WI38 (cell line): ENCODE data around the gene RHOT2.

Experiments
- H3K4me3 ChIP-seq: 2 replicates; pipeline ENCODE4 v1.5.1; 2011; ENCODE audit warnings: low read depth, mild to moderate bottlenecking, control low read depth, low read length
- TF ChIP-seq, protein P1 (sequence below): IDR thresholded peaks from 2 replicates; pipeline ENCODE4 v1.5.1; 2012; ENCODE audit warnings: low read depth, mild to moderate bottlenecking, control low read depth, low read length

RHOT2 gene

DNA sequence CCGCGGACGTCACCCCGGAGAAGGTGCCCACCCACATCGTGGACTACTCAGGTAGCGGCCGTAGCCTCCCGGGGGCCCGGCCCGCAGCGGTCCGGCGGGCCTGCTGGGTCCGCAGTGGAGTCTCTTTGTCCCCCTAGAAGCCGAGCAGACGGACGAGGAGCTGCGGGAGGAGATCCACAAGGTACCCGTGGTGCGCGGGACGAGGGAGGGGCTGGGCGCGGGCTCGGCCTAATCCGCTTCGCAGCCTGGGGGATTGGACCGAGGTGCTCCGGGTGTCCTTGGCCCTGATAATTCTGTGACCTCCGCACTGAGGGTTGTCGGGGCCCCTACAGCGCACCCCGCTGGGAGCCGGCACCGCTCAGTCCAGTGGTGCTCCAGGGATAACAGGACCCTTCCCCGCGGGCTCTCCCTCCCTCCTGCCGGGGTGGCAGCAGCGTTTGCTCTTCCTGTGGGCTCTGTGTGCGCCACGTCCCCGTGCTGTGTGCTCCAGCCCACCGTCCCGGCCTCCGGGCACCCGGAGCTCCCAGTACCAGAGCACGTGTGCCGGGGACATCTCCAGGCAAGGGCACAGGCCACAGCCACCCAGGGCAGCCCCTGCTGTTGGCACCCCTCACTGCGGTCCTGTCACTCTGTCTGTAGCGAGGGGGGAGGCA lies 713 bp downstream of the RHOT2 start:
- peak overlapping the region; percentile 75 for H3K4me3 ChIP-seq
- TF ChIP-seq, protein P1, sequence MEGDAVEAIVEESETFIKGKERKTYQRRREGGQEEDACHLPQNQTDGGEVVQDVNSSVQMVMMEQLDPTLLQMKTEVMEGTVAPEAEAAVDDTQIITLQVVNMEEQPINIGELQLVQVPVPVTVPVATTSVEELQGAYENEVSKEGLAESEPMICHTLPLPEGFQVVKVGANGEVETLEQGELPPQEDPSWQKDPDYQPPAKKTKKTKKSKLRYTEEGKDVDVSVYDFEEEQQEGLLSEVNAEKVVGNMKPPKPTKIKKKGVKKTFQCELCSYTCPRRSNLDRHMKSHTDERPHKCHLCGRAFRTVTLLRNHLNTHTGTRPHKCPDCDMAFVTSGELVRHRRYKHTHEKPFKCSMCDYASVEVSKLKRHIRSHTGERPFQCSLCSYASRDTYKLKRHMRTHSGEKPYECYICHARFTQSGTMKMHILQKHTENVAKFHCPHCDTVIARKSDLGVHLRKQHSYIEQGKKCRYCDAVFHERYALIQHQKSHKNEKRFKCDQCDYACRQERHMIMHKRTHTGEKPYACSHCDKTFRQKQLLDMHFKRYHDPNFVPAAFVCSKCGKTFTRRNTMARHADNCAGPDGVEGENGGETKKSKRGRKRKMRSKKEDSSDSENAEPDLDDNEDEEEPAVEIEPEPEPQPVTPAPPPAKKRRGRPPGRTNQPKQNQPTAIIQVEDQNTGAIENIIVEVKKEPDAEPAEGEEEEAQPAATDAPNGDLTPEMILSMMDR: no peak

DNA sequence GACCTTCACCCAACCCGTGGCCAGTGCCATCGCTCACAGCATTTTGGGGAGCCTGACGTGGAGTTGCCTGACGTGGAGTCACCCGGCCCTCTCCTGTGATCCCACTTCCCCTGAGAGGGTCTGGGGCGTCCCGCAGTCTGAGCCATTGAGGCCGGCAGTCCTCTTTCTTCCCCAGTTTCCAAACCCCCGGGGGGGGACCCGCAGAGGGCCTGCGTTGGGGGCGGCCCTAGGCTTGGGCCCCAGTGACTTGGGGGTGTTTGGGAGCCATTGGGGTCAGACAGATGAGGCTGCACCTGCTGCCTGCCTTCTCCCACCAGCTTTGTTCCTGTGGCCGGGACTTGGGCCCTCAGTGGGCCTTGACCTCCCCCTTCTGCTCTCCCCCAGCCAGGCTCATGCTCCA lies 1.7 kb downstream of the RHOT2 start:
- no peak overlapping the region for H3K4me3 ChIP-seq
- TF ChIP-seq, protein P1: no peak

DNA sequence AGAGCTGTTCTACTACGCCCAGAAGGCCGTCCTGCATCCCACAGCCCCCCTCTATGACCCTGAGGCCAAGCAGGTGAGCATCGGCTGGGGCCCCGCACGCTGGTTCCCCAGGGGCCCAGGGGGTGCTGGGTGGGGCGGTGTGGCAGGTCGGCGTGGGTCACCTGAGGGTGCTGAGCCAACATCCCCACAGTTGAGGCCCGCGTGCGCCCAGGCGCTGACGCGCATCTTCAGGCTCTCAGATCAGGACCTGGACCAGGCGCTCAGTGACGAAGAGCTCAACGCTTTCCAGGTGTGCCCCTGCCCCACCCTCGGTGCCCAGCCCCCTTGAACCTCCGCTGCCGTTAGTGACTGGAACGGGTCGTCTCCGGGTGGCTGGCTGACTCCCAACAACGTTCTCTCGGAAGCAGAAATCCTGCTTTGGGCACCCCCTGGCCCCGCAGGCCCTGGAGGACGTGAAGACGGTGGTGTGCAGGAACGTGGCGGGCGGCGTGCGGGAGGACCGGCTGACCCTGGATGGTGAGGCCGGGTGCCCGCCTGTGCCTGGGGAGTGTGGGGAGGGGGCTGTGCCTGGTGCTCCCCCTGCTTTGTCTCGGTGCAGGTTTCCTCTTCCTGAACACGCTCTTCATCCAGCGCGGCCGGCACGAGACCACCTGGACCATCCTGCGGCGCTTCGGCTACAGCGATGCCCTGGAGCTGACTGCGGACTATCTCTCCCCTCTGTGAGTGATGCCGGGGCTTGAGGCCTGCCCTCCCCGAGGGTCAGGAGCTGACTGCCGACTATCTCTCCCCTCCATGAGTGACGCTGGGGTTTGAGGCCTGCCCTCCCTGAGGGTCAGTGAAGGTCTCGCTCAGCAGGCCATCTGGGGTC lies 2.8 kb downstream of the RHOT2 start:
- H3K4me3 ChIP-seq: no peak overlapping the region
- TF ChIP-seq, protein P1: no peak

DNA sequence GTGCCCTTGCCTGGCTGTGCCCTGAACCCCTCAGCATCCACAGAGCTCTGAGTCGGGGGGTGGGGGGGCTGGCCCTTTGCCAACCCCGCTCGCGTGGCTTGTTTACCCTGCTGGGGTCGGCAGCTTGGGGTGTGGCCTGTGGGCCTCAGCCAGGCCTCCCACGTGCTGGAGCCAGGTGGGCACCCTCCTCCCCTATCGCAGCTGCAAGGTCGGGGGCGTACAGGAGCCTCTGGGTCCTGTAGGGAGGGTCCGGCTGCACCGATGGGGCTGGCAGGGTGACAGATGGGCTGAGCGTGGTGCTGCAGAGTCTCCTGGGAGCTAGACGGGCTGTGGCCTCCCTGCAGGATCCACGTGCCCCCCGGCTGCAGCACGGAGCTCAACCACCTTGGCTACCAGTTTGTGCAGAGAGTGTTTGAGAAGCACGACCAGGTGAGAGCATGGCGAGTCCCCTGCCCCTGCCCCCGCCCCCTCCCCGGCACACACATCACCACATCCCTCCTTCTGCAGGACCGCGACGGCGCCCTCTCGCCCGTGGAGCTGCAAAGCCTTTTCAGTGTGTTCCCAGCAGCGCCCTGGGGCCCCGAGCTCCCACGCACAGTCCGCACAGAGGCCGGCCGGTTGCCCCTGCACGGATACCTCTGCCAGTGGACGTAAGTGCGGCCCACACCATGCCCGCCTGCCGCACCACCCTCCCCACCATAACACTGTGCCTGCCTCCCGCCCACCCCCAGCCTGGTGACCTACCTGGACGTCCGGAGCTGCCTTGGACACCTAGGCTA lies 3.6 kb downstream of the RHOT2 start:
- TF ChIP-seq, protein P1: no peak
- no peak overlapping the region for H3K4me3 ChIP-seq

DNA sequence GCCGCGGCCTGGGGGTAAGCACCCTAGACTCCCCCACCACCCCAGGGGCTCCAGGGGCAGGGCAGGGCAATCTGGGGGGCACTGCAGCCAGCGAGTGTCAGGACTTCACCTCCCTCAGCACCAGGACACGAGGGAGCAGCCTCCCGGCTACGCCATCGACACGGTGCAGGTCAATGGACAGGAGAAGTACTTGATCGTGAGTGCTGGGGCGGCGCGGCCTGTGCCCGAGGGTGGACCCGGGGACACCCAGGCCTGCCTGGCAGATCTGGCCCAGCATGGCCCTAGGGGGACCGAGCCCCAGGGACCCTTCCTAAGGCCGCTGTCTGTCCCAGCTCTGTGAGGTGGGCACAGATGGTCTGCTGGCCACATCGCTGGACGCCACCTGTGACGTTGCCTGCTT lies 4.4 kb downstream of the RHOT2 start:
- no peak overlapping the region for H3K4me3 ChIP-seq
- TF ChIP-seq, protein P1: no peak

DNA sequence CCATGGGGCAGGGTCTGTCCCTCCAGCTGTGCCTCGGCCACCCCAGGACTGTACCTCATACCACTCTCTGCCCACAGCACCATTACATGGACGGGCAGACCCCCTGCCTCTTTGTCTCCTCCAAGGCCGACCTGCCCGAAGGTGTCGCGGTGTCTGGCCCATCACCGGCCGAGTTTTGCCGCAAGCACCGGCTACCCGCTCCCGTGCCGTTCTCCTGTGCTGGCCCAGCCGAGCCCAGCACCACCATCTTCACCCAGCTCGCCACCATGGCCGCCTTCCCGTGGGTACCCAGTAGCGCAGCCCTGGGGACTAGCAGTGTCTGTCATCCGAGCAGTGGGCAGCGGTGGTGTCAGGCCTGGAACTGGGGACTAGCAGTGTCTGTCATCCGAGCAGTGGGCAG lies 4.9 kb downstream of the RHOT2 start:
- TF ChIP-seq, protein P1: no peak
- H3K4me3 ChIP-seq: no peak overlapping the region
